H9 (cell line): Measurements from ENCODE around the gene PIK3CD. TPM values are rescaled to one million over a fixed set of nuclear protein-coding genes. Genes with fewer than 3 reads are reported as not detected.

Source experiments
- DNase-seq: peaks from one replicate; pipeline ENCODE4 v3.0.0-alpha.2; 2017
- H2AFZ ChIP-seq: one replicate; pipeline ENCODE4 v1.6.1; 2013; ENCODE audit warnings: mild to moderate bottlenecking, low read length, control low read depth, moderate library complexity
- H2AK5ac ChIP-seq: 2 replicates; pipeline ENCODE4 v1.6.1; 2013; ENCODE audit warnings: low read length, control low read depth, mixed read lengths; ENCODE audit not compliant: insufficient read length
- H2BK120ac ChIP-seq: one replicate; pipeline ENCODE4 v1.6.1; 2013; ENCODE audit warnings: low read depth, mild to moderate bottlenecking, low read length, control low read depth, inconsistent platforms; ENCODE audit not compliant: poor library complexity, severe bottlenecking
- H2BK12ac ChIP-seq: 2 replicates; pipeline ENCODE4 v1.6.1; 2013; ENCODE audit warnings: low read length, control low read depth, mixed read lengths, low read depth; ENCODE audit not compliant: insufficient read length
- H2BK15ac ChIP-seq: 2 replicates; pipeline ENCODE4 v1.6.1; 2013; ENCODE audit warnings: low read depth, low read length, control low read depth
- H2BK20ac ChIP-seq: one replicate; pipeline ENCODE4 v1.6.1; 2013; ENCODE audit warnings: low read depth, mild to moderate bottlenecking, low read length, control low read depth, inconsistent platforms; ENCODE audit not compliant: poor library complexity, severe bottlenecking
- H2BK5ac ChIP-seq: 2 replicates; pipeline ENCODE4 v1.6.1; 2013; ENCODE audit warnings: low read length, control low read depth, mixed read lengths; ENCODE audit not compliant: insufficient read length
- H3K14ac ChIP-seq: 2 replicates; pipeline ENCODE4 v1.6.1; 2013; ENCODE audit warnings: low read length, control low read depth; ENCODE audit not compliant: insufficient read depth
- H3K18ac ChIP-seq: 2 replicates; pipeline ENCODE4 v1.6.1; 2013; ENCODE audit warnings: low read depth, mild to moderate bottlenecking, mixed read lengths, low read length, control low read depth; ENCODE audit not compliant: insufficient read length
- H3K23ac ChIP-seq: 2 replicates; pipeline ENCODE4 v1.6.1; 2013; ENCODE audit warnings: low read length, control low read depth, mixed read lengths, low read depth; ENCODE audit not compliant: insufficient read length
- H3K23me2 ChIP-seq: 2 replicates; pipeline ENCODE4 v1.6.1; 2013; ENCODE audit warnings: low read depth, mild to moderate bottlenecking, mixed read lengths, low read length, control low read depth; ENCODE audit not compliant: insufficient read length, poor library complexity, severe bottlenecking
- H3K27ac ChIP-seq: 2 replicates; pipeline ENCODE4 v1.5.1; 2013; ENCODE audit warnings: low read length, control low read depth, mixed read lengths, low read depth; ENCODE audit not compliant: insufficient read length
- H3K27me3 ChIP-seq: 2 replicates; pipeline ENCODE4 v1.6.1; 2013; ENCODE audit warnings: low read length, control low read depth, inconsistent platforms; ENCODE audit not compliant: insufficient read depth
- H3K4ac ChIP-seq: 2 replicates; pipeline ENCODE4 v1.6.1; 2013; ENCODE audit warnings: low read depth, mild to moderate bottlenecking, control low read depth, inconsistent platforms, low read length, moderate library complexity
- H3K4me1 ChIP-seq: 2 replicates; pipeline ENCODE4 v1.6.1; 2013; ENCODE audit warnings: low read length, control low read depth, inconsistent platforms; ENCODE audit not compliant: insufficient read depth
- H3K4me2 ChIP-seq: 2 replicates; pipeline ENCODE4 v1.6.1; 2013; ENCODE audit warnings: low read length, control low read depth, mixed read lengths; ENCODE audit not compliant: insufficient read length, insufficient read depth
- H3K56ac ChIP-seq: 2 replicates; pipeline ENCODE4 v1.6.1; 2013; ENCODE audit warnings: low read depth, mild to moderate bottlenecking, mixed read lengths, low read length, control low read depth; ENCODE audit not compliant: insufficient read length
- H3K79me1 ChIP-seq: 2 replicates; pipeline ENCODE4 v1.6.1; 2013; ENCODE audit warnings: low read depth, mild to moderate bottlenecking, moderate library complexity, low read length, control low read depth, inconsistent platforms; ENCODE audit not compliant: insufficient read depth, poor library complexity, severe bottlenecking
- H3K79me2 ChIP-seq: 2 replicates; pipeline ENCODE4 v1.6.1; 2013; ENCODE audit warnings: low read length, control low read depth, inconsistent platforms; ENCODE audit not compliant: insufficient read depth
- H3K9ac ChIP-seq: 2 replicates; pipeline ENCODE4 v1.6.1; 2013; ENCODE audit warnings: low read length, control low read depth, mixed read lengths; ENCODE audit not compliant: insufficient read length; ENCODE audit errors: extremely low read depth
- H3K9me3 ChIP-seq: one replicate; pipeline ENCODE4 v1.6.1; 2013; ENCODE audit warnings: low read depth, low read length, inconsistent platforms; ENCODE audit not compliant: control insufficient read depth
- H3T11ph ChIP-seq: one replicate; pipeline ENCODE4 v1.6.1; 2013; ENCODE audit warnings: mild to moderate bottlenecking, low read length, control low read depth, inconsistent platforms
- H4K20me1 ChIP-seq: one replicate; pipeline ENCODE4 v1.6.1; 2013; ENCODE audit not compliant: control insufficient read depth, insufficient read length, insufficient read depth
- H4K5ac ChIP-seq: 2 replicates; pipeline ENCODE4 v1.6.1; 2013; ENCODE audit warnings: low read depth, mild to moderate bottlenecking, mixed read lengths, low read length, control low read depth; ENCODE audit not compliant: insufficient read length
- H4K8ac ChIP-seq: replicated peaks from 2 replicates; pipeline ENCODE4 v1.6.1; 2013; ENCODE audit warnings: low read length, control low read depth, mixed read lengths, low read depth; ENCODE audit not compliant: insufficient read length
- H4K91ac ChIP-seq: 2 replicates; pipeline ENCODE4 v1.6.1; 2013; ENCODE audit warnings: low read depth, mild to moderate bottlenecking, moderate library complexity, mixed read lengths, low read length, control low read depth; ENCODE audit not compliant: insufficient read length
- H3K27ac Mint-ChIP-seq, 3 experiments: 2 replicates in 2 of 3; 3 replicates in 1 of 3; pipeline ENCODE4 v1.8.0; 2020 to 2021; ENCODE audit warnings: mixed read lengths in 3 of 3, mild to moderate bottlenecking in 1 of 3, moderate library complexity in 1 of 3
- H3K27me3 Mint-ChIP-seq: 2 replicates; pipeline ENCODE4 v1.8.0; 2021; ENCODE audit warnings: low read depth, mild to moderate bottlenecking, moderate library complexity, mixed read lengths
- H3K36me3 Mint-ChIP-seq, 3 experiments: 2 replicates in 2 of 3; 3 replicates in 1 of 3; pipeline ENCODE4 v1.8.0; 2020 to 2021; ENCODE audit warnings: low read depth in 3 of 3, mixed read lengths in 3 of 3; ENCODE audit not compliant: insufficient read depth in 1 of 3
- H3K4me1 Mint-ChIP-seq, 2 experiments: 2 replicates each; pipeline ENCODE4 v1.8.0; 2020; ENCODE audit warnings: mixed read lengths in 2 of 2
- H3K4me3 Mint-ChIP-seq, 2 experiments: 2 replicates in 1 of 2; 3 replicates in 1 of 2; pipeline ENCODE4 v1.8.0; 2020 to 2021; ENCODE audit warnings: mild to moderate bottlenecking in 2 of 2, mixed read lengths in 2 of 2, moderate library complexity in 1 of 2
- H3K9me3 Mint-ChIP-seq, 2 experiments: 2 replicates in 1 of 2; 3 replicates in 1 of 2; pipeline ENCODE4 v1.8.0; 2020; ENCODE audit warnings: mild to moderate bottlenecking in 2 of 2, mixed read lengths in 2 of 2, moderate library complexity in 1 of 2
- WGBS: extraction: QIAGEN DNeasy Blood & Tissue Kit; methylation state at CpG from one replicate; pipeline ENCODE4 v1.1.7; 2013; ENCODE audit warnings: missing lambda C conversion rate, low lambda C conversion rate, mixed read lengths; ENCODE audit not compliant: insufficient read length; ENCODE audit errors: extremely low coverage; 5-methylcytosine and 5-hydroxymethylcytosine counted together
- total RNA-seq: library from RNA; stranded (reverse); gene quantifications from 2 replicates; pipeline ENCODE4 v1.2.1, GENCODE V29; 2021
- TF ChIP-seq, protein P1 (sequence below): fragments of 200-600 bp; sonication (generic); conservative IDR thresholded peaks from 3 replicates; pipeline ENCODE4 v1.8.0; 2021; ENCODE audit warnings: antibody characterized with exemption, mild to moderate bottlenecking

Gene PIK3CD
- total RNA-seq, 1 experiment from 2014 or later: 10.0 TPM

DNA sequence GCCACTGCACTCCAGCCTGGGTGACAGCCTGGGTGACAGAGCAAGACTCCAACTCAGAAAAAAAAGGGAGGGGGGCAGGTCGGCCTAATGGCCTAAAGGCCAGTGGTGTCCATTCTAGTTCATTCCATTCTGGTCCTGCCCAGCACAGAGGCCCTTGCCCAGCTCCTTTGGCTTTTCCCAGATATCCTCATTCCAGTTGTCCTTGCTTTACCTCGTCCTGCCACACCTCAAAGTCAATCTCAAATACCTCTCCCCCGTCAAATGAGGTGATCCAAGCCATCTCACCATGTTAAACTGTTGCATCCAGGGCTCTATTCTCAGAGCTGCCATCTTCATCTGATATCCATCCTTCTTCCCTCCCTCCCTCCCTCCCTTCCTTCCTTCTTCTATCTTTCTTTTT, 19.9 kb upstream of the PIK3CD start:
- DNase-seq: no peak
- H3K4me1 ChIP-seq: no peaks in the 10 kb centered on the region
- no peak overlapping the region for H2BK20ac ChIP-seq
- H2AFZ ChIP-seq: no peak overlapping the region
- no peaks in the 10 kb centered on the region for H3K79me2 ChIP-seq
- no peak overlapping the region for H3K4me3 Mint-ChIP-seq
- no peak overlapping the region for H2BK120ac ChIP-seq
- no peak overlapping the region for H3K27ac Mint-ChIP-seq
- H3K4me2 ChIP-seq: no peak overlapping the region
- no peak overlapping the region for H4K91ac ChIP-seq
- no peak overlapping the region for H2BK15ac ChIP-seq
- no peak overlapping the region for H2BK5ac ChIP-seq
- H4K8ac ChIP-seq: no peak overlapping the region
- no peaks in the 10 kb centered on the region for H3K9me3 ChIP-seq
- peaks cover 23% of the 10 kb centered on the region for H3K27me3 Mint-ChIP-seq
- H3K36me3 Mint-ChIP-seq: no peaks in the 10 kb centered on the region; a peak in 1 of 7 replicates
- H3K9ac ChIP-seq: no peak overlapping the region
- H3K14ac ChIP-seq: no peak overlapping the region
- no CpG with 5 or more reads among the region's 3 CpGs for WGBS
- no peak overlapping the region for H4K5ac ChIP-seq
- H3K27ac ChIP-seq: no peak overlapping the region
- TF ChIP-seq, protein P1, sequence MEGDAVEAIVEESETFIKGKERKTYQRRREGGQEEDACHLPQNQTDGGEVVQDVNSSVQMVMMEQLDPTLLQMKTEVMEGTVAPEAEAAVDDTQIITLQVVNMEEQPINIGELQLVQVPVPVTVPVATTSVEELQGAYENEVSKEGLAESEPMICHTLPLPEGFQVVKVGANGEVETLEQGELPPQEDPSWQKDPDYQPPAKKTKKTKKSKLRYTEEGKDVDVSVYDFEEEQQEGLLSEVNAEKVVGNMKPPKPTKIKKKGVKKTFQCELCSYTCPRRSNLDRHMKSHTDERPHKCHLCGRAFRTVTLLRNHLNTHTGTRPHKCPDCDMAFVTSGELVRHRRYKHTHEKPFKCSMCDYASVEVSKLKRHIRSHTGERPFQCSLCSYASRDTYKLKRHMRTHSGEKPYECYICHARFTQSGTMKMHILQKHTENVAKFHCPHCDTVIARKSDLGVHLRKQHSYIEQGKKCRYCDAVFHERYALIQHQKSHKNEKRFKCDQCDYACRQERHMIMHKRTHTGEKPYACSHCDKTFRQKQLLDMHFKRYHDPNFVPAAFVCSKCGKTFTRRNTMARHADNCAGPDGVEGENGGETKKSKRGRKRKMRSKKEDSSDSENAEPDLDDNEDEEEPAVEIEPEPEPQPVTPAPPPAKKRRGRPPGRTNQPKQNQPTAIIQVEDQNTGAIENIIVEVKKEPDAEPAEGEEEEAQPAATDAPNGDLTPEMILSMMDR: no peak
- no peak overlapping the region for H2AK5ac ChIP-seq
- no peak overlapping the region for H3T11ph ChIP-seq
- H4K20me1 ChIP-seq: no peaks in the 10 kb centered on the region
- H3K56ac ChIP-seq: no peak overlapping the region
- peaks cover 6 to 8% of the 10 kb centered on the region in 2 experiments for H3K9me3 Mint-ChIP-seq
- H3K23me2 ChIP-seq: no peaks in the 10 kb centered on the region
- H3K18ac ChIP-seq: no peak overlapping the region
- peaks cover 0 to 15% of the 10 kb centered on the region in 2 experiments; a peak in 3 of 4 replicates for H3K4me1 Mint-ChIP-seq
- H3K23ac ChIP-seq: no peak overlapping the region
- no peaks in the 10 kb centered on the region for H3K79me1 ChIP-seq
- H3K4ac ChIP-seq: no peak overlapping the region
- H3K27me3 ChIP-seq: no peaks in the 10 kb centered on the region
- H2BK12ac ChIP-seq: no peak overlapping the region
